ENCODE results near the gene SP2. TPM values are rescaled to one million over a fixed set of nuclear protein-coding genes. Genes with fewer than 3 reads are reported as not detected.

Gene SP2
- total and polyA plus RNA-seq, 2 of the 13 experiments (the other 11 are each of a cell fraction or from before 2014, with no cell fraction given): 1.4 to 4.8 TPM

- TF ChIP-seq, protein P1, sequence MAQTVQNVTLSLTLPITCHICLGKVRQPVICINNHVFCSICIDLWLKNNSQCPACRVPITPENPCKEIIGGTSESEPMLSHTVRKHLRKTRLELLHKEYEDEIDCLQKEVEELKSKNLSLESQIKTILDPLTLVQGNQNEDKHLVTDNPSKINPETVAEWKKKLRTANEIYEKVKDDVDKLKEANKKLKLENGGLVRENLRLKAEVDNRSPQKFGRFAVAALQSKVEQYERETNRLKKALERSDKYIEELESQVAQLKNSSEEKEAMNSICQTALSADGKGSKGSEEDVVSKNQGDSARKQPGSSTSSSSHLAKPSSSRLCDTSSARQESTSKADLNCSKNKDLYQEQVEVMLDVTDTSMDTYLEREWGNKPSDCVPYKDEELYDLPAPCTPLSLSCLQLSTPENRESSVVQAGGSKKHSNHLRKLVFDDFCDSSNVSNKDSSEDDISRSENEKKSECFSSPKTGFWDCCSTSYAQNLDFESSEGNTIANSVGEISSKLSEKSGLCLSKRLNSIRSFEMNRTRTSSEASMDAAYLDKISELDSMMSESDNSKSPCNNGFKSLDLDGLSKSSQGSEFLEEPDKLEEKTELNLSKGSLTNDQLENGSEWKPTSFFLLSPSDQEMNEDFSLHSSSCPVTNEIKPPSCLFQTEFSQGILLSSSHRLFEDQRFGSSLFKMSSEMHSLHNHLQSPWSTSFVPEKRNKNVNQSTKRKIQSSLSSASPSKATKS (CRISPR knock-in tag; IDR thresholded peaks at IDR 0.05): no peak
- TF ChIP-seq, protein P2, sequence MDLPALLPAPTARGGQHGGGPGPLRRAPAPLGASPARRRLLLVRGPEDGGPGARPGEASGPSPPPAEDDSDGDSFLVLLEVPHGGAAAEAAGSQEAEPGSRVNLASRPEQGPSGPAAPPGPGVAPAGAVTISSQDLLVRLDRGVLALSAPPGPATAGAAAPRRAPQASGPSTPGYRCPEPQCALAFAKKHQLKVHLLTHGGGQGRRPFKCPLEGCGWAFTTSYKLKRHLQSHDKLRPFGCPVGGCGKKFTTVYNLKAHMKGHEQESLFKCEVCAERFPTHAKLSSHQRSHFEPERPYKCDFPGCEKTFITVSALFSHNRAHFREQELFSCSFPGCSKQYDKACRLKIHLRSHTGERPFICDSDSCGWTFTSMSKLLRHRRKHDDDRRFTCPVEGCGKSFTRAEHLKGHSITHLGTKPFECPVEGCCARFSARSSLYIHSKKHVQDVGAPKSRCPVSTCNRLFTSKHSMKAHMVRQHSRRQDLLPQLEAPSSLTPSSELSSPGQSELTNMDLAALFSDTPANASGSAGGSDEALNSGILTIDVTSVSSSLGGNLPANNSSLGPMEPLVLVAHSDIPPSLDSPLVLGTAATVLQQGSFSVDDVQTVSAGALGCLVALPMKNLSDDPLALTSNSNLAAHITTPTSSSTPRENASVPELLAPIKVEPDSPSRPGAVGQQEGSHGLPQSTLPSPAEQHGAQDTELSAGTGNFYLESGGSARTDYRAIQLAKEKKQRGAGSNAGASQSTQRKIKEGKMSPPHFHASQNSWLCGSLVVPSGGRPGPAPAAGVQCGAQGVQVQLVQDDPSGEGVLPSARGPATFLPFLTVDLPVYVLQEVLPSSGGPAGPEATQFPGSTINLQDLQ (CRISPR knock-in tag; IDR thresholded peaks at IDR 0.05): no peak
- TF ChIP-seq ZNF543 (CRISPR knock-in tag; IDR thresholded peaks at IDR 0.05) (no peak), FOXO1 (CRISPR knock-in tag; IDR thresholded peaks at IDR 0.05) (no peak), CTCF (CRISPR knock-in tag; IDR thresholded peaks at IDR 0.05) (0 out of 2 replicates have a peak, but pooled peaks have one; percentile 8), IKZF1 (IDR thresholded peaks at IDR 0.05) (no peak), GATAD2A (CRISPR knock-in tag; IDR thresholded peaks at IDR 0.05) (no peak; the same call in 1 of the 2 replicates), ZNF281 (CRISPR knock-in tag; IDR thresholded peaks at IDR 0.05; ENCODE audit: borderline replicate concordance) (peak; percentile 58; the same call in 1 of the 2 replicates), ZNF207 (IDR thresholded peaks at IDR 0.05; ENCODE audit: borderline replicate concordance) (no peak), RBM39 (IDR thresholded peaks at IDR 0.05; ENCODE audit: low read depth, low read length, poor library complexity, severe bottlenecking) (no peak), ZBED4 (CRISPR knock-in tag; IDR thresholded peaks at IDR 0.05; ENCODE audit: borderline replicate concordance) (no peak), MATR3 (CRISPR knock-in tag; IDR thresholded peaks at IDR 0.05) (no peak), ZNF549 (CRISPR knock-in tag; IDR thresholded peaks at IDR 0.05) (no peak), AGO2 (optimal IDR thresholded peaks at IDR 0.05; ENCODE audit: low read depth, low read length) (no peak), ZNF44 (CRISPR knock-in tag; IDR thresholded peaks at IDR 0.05) (no peak)
These were observed 61.0 kb downstream of the SP2 start (continued) for GRCh38 chr17:47956791-47957590.

Measured in HepG2 (cell line).